Measurements from ENCODE around the gene SLC7A9.
"Not testable (repeated sequence)": the region's sequence is repeated elsewhere in the genome, so short reads cannot be mapped to it uniquely, and the experiment has no call there.

Gene SLC7A9

GRCh38 chr19:32823747-32824102 lies 45.8 kb downstream of the SLC7A9 start:
- no peak for DNase-seq

- no peak for DNase-seq
Observed at GRCh38 chr19:32822916-32823746, 46.4 kb downstream of the SLC7A9 start.

GRCh38 chr19:32819419-32820400 lies 49.9 kb downstream of the SLC7A9 start:
- DNase-seq = no peak

- no peak for DNase-seq
Observed at GRCh38 chr19:32818536-32818935, 51.0 kb downstream of the SLC7A9 start.

GRCh38 chr19:32817569-32818476 lies 51.7 kb downstream of the SLC7A9 start:
- no peak for DNase-seq

GRCh38 chr19:32816555-32817099 lies 52.9 kb downstream of the SLC7A9 start:
- no peak for DNase-seq

DNA sequence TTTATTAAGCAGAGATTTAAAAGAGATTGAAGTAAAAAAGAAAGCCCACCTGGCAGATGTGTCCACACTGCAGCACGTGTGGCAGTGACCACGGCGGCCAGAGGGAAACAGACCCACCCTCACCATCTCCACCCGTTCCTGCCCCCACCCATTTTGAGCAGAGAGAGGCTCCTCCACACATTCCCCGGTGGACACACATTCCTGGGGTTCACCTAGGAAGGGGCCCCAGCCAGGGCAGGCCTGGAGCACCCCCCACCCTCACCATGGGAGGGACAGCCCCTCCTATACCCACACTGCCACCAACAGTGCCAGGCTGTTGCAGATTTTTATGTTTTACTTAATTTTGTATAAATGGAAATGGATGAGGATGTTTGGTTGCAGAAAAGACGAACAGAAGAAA lies 54.9 kb downstream of the SLC7A9 start:
- no peak for DNase-seq

- DNase-seq = no peak
Observed at GRCh38 chr19:32813862-32814425, 55.6 kb downstream of the SLC7A9 start.

DNA sequence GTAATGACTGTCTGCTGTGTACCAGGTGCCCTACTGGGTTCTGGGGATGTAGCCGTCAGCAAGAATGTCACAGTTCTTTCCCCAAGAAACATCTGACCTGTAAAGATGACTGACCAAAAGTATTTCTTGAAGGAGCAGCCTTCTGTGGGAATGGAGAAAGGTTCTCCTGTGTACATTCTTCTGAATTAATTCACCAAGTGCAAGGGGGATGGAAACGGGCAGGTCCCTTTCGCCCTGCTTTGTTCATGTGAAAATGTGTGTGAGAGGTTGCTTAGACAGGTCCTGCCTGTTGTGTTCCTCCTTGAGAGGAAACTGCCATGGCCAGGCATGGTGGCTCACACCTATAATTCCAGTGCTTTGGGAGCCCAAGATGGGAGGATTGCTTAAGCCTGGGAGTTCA lies 57.0 kb downstream of the SLC7A9 start:
- no peak for DNase-seq

DNA sequence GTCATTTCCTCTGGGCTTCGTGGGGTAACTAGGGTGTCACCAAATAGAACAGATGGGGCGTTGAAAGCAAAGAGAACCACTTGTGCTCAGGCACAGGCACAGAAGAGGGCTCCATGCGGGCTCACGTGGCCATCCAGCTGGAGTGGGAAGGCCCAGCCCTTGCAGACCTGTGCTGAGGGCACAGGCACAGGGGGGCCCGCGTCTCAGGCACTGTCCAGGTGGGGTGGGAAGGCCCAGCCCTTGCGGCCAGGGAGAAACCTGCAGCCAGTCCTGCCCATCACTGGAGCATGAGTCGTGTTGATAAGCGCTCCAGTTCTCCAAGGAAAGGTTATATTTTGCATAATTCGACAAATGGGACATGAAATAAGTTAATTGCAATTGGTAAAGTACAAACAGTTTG lies 57.5 kb downstream of the SLC7A9 start:
- DNase-seq = no peak

DNA sequence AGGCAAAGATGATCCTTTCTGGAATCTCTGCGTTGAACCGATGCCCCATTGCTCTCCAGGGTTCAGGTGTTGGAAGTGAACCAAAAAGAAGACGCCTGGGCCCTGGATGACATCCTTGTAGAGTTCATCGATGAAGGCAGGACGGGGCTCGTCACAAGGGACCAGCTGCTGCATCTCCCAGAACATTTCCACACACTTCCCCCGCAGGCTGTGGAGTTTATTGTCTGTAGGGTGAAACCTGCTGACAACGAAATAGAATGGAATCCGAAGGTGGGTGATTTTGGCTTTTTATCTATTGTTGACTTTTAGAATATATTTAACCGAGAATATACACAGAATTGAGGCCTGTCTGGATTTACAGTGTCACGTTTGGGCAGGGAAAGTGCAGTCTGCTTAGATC lies 58.4 kb downstream of the SLC7A9 start:
- DNase-seq = no peak

- no peak for DNase-seq
Observed at GRCh38 chr19:32810452-32810851, 59.1 kb downstream of the SLC7A9 start.

- no peak for DNase-seq
Observed at GRCh38 chr19:32809754-32810153, 59.8 kb downstream of the SLC7A9 start.

GRCh38 chr19:32809254-32809653 lies 60.3 kb downstream of the SLC7A9 start:
- no peak for DNase-seq

GRCh38 chr19:32808236-32808635 lies 61.3 kb downstream of the SLC7A9 start:
- DNase-seq = no peak

DNA sequence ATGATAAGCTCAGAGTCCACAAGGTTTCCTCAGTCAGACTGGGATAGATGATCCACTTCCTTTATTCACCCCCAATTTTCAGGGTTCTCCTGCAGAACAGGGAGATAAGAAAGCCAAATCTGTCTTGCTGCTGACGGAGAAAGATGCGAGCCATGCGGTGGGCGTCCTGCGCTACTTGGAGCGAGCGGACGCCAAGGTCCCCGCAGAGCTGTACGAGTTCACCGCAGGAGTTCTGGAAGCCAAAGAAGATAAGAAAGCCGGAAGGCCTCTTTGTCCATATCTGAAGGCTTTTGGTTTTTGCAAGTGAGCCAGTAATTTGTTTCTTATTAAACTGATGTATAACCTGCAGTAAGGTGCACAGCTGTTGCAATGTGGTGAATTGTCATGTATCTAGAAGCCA lies 66.7 kb downstream of the SLC7A9 start:
- no peak for DNase-seq

GRCh38 chr19:32800754-32801153 lies 68.8 kb downstream of the SLC7A9 start:
- no peak for DNase-seq

GRCh38 chr19:32800191-32800590 lies 69.4 kb downstream of the SLC7A9 start:
- DNase-seq = no peak

DNA sequence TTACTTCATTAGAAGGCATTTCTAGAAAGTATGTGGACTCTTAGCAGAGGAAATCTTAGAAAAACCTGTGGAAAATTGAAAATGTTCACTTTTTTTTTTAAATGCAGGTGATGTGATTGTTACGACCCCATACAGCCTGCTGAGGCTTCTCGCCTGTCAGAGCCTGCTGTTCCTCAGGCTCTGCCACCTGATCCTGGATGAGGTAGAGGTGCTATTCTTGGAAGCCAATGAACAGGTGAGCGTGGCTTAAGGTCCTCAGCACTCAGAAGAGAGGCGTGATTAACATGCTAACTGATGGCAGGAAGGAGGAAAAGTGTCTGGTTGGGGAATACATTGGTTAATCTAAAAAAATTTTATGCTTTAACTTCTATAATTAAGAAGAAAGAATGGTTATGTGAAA lies 71.4 kb downstream of the SLC7A9 start:
- DNase-seq = no peak

- DNase-seq = no peak
Observed at GRCh38 chr19:32789429-32789828, 80.1 kb downstream of the SLC7A9 start.

- DNase-seq = not testable (repeated sequence)
Observed at GRCh38 chr19:32787895-32788294, 81.7 kb downstream of the SLC7A9 start.

DNA sequence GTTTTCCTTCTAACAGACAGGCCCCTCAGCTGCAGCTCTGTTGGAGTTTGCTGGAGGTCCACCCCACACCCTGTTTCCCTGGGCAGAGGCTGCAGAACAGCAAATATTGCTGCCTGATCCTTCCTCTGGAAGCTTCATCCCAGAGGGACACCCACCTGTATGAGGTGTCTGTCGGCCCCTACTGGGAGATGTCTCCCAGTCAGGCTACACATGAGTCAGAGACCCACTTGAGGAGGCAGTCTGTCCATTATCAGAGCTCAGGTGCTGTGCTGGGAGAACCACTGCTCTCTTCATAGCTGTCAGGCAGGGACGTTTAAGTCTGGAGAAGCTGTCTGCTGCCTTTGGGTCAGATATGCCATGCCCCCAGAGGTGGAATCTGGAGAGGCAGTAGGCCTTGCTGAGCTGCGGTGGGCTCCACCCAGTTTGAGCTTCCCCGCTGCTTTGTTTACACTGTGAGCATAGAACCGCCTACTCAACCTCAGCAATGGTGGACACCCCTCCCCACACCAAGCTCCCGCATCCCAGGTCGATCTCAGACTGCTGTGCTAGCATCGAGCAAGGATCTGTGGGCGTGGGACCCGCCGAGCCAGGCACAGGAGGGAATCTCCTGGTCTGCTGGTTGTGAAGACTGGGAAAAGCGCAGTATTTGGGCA lies 82.3 kb downstream of the SLC7A9 start:
- DNase-seq = not testable (repeated sequence)
